OCI-LY1 (cell line): ENCODE results near the gene FYN.

Experiments
- CTCF ChIP-seq: fragments of 200-600 bp; sonication (generic), shearing (Covaris generic); IDR thresholded peaks from 2 replicates; pipeline ENCODE4 v1.5.1; 2017; ENCODE audit warnings: mild to moderate bottlenecking, antibody characterized with exemption, low read length, moderate library complexity, mixed read lengths
- EZH2 ChIP-seq: fragments of 200-600 bp; sonication (generic), shearing (Covaris generic); IDR thresholded peaks from 2 replicates; pipeline ENCODE4 v1.8.0; 2017; ENCODE audit warnings: borderline replicate concordance, mixed run types, mild to moderate bottlenecking, antibody characterized with exemption, low read length, moderate library complexity, mixed read lengths

GRCh38 chr6:111715321-111715720, 157.9 kb downstream of the FYN start:
- no peak for TF ChIP-seq EZH2
- TF ChIP-seq CTCF: no peak
